Brain microvascular endothelial cell (primary cell): ENCODE measurements around the gene TM9SF4.

Source experiments
- DNase-seq: peaks from one replicate; pipeline ENCODE4 v3.0.0-alpha.2; 2020
- H3K27ac ChIP-seq: fragments of 250-450 bp; sonication (Bioruptor Pico); 2 replicates; pipeline ENCODE4 v1.5.1; 2020; ENCODE audit warnings: mild to moderate bottlenecking, moderate library complexity
- H3K27me3 ChIP-seq: fragments of 250-450 bp; sonication (Bioruptor Pico); replicated peaks from 2 replicates; pipeline ENCODE4 v1.5.1; 2020; ENCODE audit warnings: mild to moderate bottlenecking
- H3K36me3 ChIP-seq: fragments of 250-450 bp; sonication (Bioruptor Pico); replicated peaks from 2 replicates; pipeline ENCODE4 v1.5.1; 2020; ENCODE audit warnings: mild to moderate bottlenecking
- H3K4me3 ChIP-seq: 2 replicates; pipeline ENCODE4 v1.5.1; 2011; ENCODE audit warnings: low read depth, mild to moderate bottlenecking, control low read depth, low read length, moderate library complexity
- CTCF ChIP-seq: IDR thresholded peaks from 2 replicates; pipeline ENCODE4 v1.5.1; 2011; ENCODE audit warnings: low read depth, mild to moderate bottlenecking, moderate library complexity, low read length, control low read depth, inconsistent platforms; ENCODE audit errors: missing control alignments
- in situ Hi-C: cut with HindIII; loops from 2 replicates; pipeline ENCODE4 v1.10.0; 2017; ENCODE audit warnings: low sequenced_read_pairs, low pct_ligation_motif_present

The TM9SF4 gene

DNA sequence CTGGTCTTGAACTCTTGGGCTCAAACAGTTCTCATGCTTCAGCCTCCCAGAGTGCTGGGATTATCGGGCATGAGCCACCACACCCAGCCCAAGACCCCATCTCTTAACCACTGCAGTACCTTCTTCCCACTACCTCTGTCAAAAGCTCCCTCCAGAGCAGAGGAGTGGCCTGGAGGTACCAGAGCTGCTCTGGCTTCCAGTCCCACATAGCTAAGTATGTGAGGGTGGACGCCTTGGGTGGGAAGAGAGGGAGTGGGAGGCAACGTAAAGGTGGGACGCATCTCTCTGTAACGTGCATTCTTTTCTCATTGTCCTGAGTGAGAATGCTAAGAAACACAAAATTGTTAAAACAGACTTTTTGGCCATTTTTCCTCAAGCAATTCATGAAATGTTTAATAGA lies 24.5 kb downstream of the TM9SF4 start:
- Histone ChIP-seq H3K4me3 (no peak overlapping the region), H3K27me3 (no peaks in the 10 kb centered on the region), H3K36me3 (peaks cover 30% of the 10 kb centered on the region), H3K27ac (no peak overlapping the region)
- no peak for TF ChIP-seq CTCF
- DNase-seq = no peak
- in situ Hi-C loops = no loop called here

DNA sequence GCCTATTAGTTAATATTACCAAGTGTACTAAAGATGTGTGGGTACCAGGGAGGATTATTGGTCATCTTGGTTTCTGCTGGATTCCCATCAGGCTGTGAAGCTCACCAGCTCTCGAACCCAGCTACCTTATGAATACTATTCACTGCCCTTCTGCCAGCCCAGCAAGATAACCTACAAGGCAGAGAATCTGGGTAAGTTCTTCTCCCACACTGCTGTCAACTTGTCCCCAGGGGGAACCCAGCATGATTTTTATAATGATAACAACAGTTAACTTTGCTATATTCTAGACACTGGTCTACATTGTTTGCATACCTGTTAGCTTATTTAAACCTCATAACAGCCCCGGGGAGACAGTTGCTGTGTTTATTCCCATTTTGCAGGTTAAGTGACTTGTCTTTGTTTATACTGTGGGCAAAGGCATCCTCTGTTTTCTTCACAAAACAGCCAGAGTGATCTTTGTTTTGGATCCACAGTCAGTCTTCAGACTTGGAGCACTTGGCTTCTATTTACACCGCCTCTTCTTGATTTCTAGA lies 26.5 kb downstream of the TM9SF4 start:
- Histone ChIP-seq H3K27ac (no peak overlapping the region), H3K36me3 (peaks cover 43% of the 10 kb centered on the region), H3K27me3 (no peaks in the 10 kb centered on the region), H3K4me3 (no peak overlapping the region)
- TF ChIP-seq CTCF = no peak
- no peak for DNase-seq
- in situ Hi-C loops = no loop called here

DNA sequence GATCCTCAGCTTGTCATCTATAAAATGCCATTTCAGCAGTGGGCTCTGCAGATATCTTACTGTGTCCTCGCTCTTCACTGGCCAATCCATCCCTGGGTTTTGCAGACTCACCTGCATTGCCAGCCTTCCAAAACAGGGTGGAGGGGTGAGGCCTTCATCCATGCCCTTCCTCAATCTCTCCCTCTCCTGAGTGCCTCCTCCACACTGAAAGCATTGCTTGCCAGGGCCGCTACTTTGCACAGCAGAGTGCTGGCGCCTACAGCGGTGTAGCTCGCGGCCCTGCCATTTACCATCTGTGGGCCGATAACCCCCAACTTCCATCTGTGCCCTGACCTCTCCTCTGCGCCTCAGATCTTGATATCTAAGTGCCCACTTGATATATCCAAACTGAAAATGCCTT lies 29.4 kb downstream of the TM9SF4 start:
- TF ChIP-seq CTCF = no peak
- Histone ChIP-seq H3K27ac (no peak overlapping the region), H3K27me3 (no peaks in the 10 kb centered on the region), H3K4me3 (no peak overlapping the region), H3K36me3 (peaks cover 58% of the 10 kb centered on the region)
- in situ Hi-C loops = no loop called here
- DNase-seq = no peak

GRCh38 chr20:32139947-32140346 lies 30.4 kb downstream of the TM9SF4 start:
- no peaks in the 10 kb centered on the region for H3K27me3 ChIP-seq
- no peak for TF ChIP-seq CTCF
- H3K27ac ChIP-seq = no peak overlapping the region
- no peak for DNase-seq
- in situ Hi-C loops = no loop called here
- no peak overlapping the region for H3K4me3 ChIP-seq
- H3K36me3 ChIP-seq = peaks cover 67% of the 10 kb centered on the region

DNA sequence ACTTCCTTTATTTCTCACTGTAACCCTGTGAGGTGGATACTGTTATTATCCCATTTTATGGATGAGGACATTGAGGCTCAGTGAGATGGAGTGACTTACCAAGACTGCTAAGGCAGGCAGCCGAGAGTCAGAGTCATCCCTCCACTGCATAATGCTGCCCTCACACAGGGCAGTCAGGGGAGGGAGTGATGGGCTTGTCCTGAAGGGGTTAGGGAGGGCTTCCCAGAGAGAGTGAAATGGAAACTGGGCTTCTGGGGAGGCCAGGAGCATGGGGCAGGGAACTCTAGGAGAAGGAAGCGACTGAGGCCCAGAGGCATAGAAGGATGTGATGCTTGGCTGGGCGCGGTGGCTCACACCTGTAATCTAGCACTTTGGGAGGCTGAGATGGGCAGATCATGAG lies 31.1 kb downstream of the TM9SF4 start:
- in situ Hi-C loops = no loop called here
- Histone ChIP-seq H3K27me3 (no peaks in the 10 kb centered on the region), H3K27ac (no peak overlapping the region), H3K36me3 (peaks cover 74% of the 10 kb centered on the region), H3K4me3 (no peak overlapping the region)
- no peak for TF ChIP-seq CTCF
- DNase-seq = no peak

DNA sequence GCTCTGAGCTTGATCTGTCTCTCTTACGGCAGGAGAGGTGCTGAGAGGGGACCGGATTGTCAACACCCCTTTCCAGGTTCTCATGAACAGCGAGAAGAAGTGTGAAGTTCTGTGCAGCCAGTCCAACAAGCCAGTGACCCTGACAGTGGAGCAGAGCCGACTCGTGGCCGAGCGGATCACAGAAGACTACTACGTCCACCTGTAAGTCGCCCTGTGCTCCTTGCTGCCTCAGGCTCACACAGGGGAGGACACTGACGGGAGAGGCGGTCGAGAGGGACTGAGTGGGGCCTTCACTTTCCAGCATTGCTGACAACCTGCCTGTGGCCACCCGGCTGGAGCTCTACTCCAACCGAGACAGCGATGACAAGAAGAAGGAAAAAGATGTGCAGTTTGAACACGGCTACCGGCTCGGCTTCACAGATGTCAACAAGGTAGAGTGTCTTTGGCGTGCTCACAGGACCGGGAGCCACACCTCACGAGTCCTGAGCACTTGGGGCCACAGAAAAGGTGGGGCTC lies 32.0 kb downstream of the TM9SF4 start:
- TF ChIP-seq CTCF = no peak
- in situ Hi-C loops = no loop called here
- Histone ChIP-seq H3K27me3 (no peaks in the 10 kb centered on the region), H3K4me3 (no peak overlapping the region), H3K36me3 (peaks cover 83% of the 10 kb centered on the region), H3K27ac (no peak overlapping the region)
- no peak for DNase-seq
